Nucleus accumbens (tissue), 56 donors: Measurements from ENCODE around the gene BRD9.
"Not testable (repeated sequence)": the region's sequence is repeated elsewhere in the genome, so short reads cannot be mapped to it uniquely, and the experiment has no call there.

ENCODE experiments used
- DNase-seq, 56 donors: peaks; one replicate each; lab custom pipeline; 2025; lab: John Stamatoyannopoulos, UW

The BRD9 gene

DNA sequence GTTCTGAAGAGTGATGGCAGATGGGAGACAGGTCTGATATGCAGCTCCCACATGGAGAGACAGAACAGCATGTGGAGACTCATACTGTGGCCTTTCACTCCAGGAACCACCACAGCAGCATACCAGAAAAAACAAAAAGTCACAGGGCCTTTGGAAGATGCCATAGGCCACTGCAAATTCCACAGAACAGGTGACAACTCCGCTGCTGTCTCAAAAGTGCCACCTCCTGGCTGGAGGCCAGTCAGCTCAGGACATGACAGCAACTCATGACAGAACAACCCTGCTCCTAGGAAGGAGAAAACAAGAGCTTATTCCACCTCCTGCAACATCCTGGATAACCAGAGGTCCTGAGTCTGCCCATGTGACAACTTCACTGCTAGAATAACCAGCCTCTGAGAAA is 67.1 kb downstream of the BRD9 start:
- not testable (repeated sequence) for DNase-seq

DNA sequence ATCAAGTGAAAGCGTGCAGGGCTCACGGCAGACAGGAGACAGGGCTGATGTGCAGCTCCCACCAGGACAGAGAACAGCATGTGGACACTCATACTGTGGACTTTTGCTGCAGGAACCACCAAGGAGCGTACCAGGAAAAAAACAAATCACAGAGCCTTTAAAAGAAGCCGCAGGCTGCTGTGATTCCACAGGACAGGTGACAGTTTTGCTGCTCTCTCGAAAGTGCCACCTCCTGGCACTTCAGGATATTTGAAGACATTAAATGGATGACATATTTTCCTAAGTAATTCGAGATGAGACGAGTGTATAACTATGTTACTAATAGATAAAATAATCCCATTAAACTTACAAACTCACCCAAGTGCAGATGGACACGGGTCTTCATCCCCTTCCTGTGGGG is 71.1 kb downstream of the BRD9 start:
- no peak for DNase-seq

DNA sequence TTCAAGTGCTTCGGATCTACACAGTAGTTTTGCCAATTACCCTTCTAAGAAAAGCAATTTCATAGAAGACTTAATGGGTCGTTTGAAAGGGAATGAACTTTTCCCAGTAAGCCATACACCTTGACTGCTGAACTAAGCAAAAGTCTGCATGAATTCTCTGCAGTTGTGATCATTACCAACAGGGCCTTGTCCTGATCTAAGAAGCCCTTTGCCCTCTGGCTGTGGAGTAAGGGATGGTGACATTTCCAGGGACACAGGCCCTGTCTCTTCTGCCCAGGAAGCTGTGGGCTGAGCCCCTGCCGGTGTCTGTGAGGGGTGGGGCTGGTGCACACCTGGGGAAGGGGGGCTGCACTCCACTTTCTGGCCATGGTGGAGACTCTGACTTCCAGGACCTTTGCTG is 72.4 kb downstream of the BRD9 start:
- DNase-seq, result no peak

DNA sequence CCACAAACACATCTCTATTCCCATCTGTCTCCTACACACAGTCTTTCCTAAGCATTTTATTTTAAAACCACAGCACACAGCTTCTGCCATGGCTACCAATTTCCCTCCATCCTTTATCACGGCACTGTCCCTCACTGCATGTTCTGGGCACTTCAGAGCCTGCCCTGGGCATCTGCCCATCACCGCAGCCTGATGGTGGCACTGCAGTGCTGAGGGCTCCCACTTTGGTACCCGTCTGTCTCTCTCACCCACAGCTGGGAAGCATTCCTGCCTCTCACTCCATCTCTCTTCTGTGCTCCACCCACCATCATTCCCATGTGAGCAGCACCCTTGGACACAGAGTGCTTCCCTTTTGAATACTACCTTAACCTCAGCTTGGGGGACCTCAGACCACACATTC is 73.5 kb downstream of the BRD9 start:
- no peak for DNase-seq

DNA sequence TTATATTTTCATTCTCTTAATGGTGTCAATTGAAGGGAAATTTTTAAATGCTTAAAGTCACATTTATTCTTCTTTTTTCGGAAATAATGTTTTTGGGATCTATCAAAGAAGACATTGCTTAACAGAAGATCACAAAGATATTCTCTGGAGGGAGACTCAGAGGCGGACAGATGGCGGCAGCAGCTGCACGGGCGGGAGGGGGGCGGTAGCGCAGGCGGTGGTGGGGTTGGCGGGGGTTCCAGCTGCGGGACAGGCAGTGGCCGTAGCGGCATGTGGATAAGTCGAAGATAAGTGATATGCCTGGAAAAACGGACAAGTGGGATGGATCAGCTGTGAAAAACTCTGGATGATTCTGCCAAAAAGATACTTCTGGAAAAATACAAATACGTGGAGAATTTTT is 76.4 kb downstream of the BRD9 start:
- DNase-seq, result no peak

DNA sequence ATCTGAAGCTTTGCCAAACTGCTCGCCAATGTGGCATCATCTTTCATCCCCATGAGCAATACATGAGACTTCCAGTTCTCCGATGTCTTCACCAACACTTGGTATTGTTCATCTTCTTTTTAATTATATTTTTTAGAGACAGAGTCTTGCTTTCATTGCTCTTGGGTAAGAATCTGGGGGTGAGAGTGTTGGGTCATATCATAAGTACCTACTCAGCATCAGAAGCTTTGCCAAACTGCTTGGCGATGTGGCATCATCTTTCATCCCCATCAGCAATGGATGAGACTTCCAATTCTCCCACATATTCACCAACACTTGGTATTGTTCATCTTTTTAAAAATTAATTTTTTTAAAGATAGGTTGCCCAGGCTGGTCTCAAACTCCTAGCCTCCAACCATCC is 77.2 kb downstream of the BRD9 start:
- DNase-seq, result no peak
